WTC11 (cell line): ENCODE measurements around the gene ZBTB18. TPM values are rescaled to one million over a fixed set of nuclear protein-coding genes. Genes with fewer than 3 reads are reported as not detected.

Experiments
- ATAC-seq: fragments of 200-7000 bp; cut with Tn5 transposase; 2 replicates; pipeline ENCODE4 v1.10.0; 2021; ENCODE audit warnings: mild to moderate bottlenecking, moderate library complexity
- CTCF ChIA-PET: fragments of 300-600 bp; sonication (Branson Sonifier 250); formaldehyde crosslinking; loops from one replicate; lab custom pipeline; 2021; ENCODE audit warnings: antibody characterized with exemption; lab: Charles Lee
- POLR2A ChIA-PET: fragments of 350-600 bp; sonication (Branson Sonifier 250); formaldehyde crosslinking; loops from one replicate; lab custom pipeline; 2021; ENCODE audit warnings: antibody characterized with exemption; lab: Charles Lee
- DNase-seq: peaks from one replicate; pipeline ENCODE4 v3.0.0; 2021; ENCODE audit warnings: low spot score
- H3K27ac Mint-ChIP-seq: 2 replicates; pipeline ENCODE4 v1.8.0; 2021; ENCODE audit warnings: mixed read lengths
- H3K27me3 Mint-ChIP-seq: 2 replicates; pipeline ENCODE4 v1.8.0; 2021; ENCODE audit warnings: low read depth, mild to moderate bottlenecking, moderate library complexity, mixed read lengths
- H3K36me3 Mint-ChIP-seq: 2 replicates; pipeline ENCODE4 v1.8.0; 2021; ENCODE audit warnings: mixed read lengths
- H3K4me1 Mint-ChIP-seq: 2 replicates; pipeline ENCODE4 v1.8.0; 2022; ENCODE audit warnings: mixed read lengths
- H3K4me3 Mint-ChIP-seq: 2 replicates; pipeline ENCODE4 v1.8.0; 2021; ENCODE audit warnings: mild to moderate bottlenecking, moderate library complexity, mixed read lengths
- H3K9me3 Mint-ChIP-seq: 2 replicates; pipeline ENCODE4 v1.8.0; 2021; ENCODE audit warnings: mixed read lengths
- AR ChIP-seq: fragments of 250-450 bp; sonication (Bioruptor Pico); IDR thresholded peaks from 2 replicates; pipeline ENCODE4 v1.9.0; 2021; ENCODE audit warnings: mild to moderate bottlenecking
- ATF1 ChIP-seq: sonication (generic); formaldehyde crosslinking; IDR thresholded peaks from 2 replicates; pipeline ENCODE4 v1.8.1; 2023; ENCODE audit warnings: mild to moderate bottlenecking, moderate library complexity, missing genetic modification reagents
- CBFB ChIP-seq: sonication (generic); formaldehyde crosslinking; IDR thresholded peaks from 2 replicates; pipeline ENCODE4 v1.8.1; 2022; ENCODE audit warnings: mild to moderate bottlenecking, low read depth, missing genetic modification reagents
- CDX4 ChIP-seq: fragments of 250-450 bp; sonication (Bioruptor Pico); IDR thresholded peaks from 2 replicates; pipeline ENCODE4 v1.9.0; 2021; ENCODE audit warnings: moderate library complexity, mild to moderate bottlenecking, inconsistent platforms, borderline replicate concordance
- ELF4 ChIP-seq: sonication (generic); formaldehyde crosslinking; IDR thresholded peaks from 2 replicates; pipeline ENCODE4 v1.8.1; 2022; ENCODE audit warnings: low read depth, mild to moderate bottlenecking, moderate library complexity, missing genetic modification reagents
- HMGA2 ChIP-seq: fragments of 250-450 bp; sonication (Bioruptor Pico); IDR thresholded peaks from 2 replicates; pipeline ENCODE4 v1.4.0; 2021; ENCODE audit warnings: mild to moderate bottlenecking, moderate library complexity
- JAZF1 ChIP-seq: fragments of 250-450 bp; sonication (Bioruptor Pico); IDR thresholded peaks from 2 replicates; pipeline ENCODE4 v1.9.0; 2021; ENCODE audit warnings: moderate library complexity, mild to moderate bottlenecking, inconsistent platforms
- PREB ChIP-seq: sonication (generic); formaldehyde crosslinking; IDR thresholded peaks from 2 replicates; pipeline ENCODE4 v1.8.1; 2022; ENCODE audit warnings: mild to moderate bottlenecking, missing genetic modification reagents, moderate library complexity, borderline replicate concordance
- PRRX2 ChIP-seq: fragments of 250-450 bp; sonication (Bioruptor Pico); IDR thresholded peaks from 2 replicates; pipeline ENCODE4 v1.8.0; 2021; ENCODE audit warnings: mild to moderate bottlenecking
- RORB ChIP-seq: fragments of 250-450 bp; sonication (Bioruptor Pico); IDR thresholded peaks from 2 replicates; pipeline ENCODE4 v1.9.0; 2021; ENCODE audit warnings: mild to moderate bottlenecking
- SMAD4 ChIP-seq: sonication (generic); formaldehyde crosslinking; IDR thresholded peaks from 2 replicates; pipeline ENCODE4 v1.8.0; 2022; ENCODE audit warnings: mild to moderate bottlenecking, missing genetic modification reagents
- SOX15 ChIP-seq: fragments of 250-450 bp; sonication (Bioruptor Pico); IDR thresholded peaks from 2 replicates; pipeline ENCODE4 v1.9.0; 2021; ENCODE audit warnings: mild to moderate bottlenecking
- SP1 ChIP-seq: sonication (generic); formaldehyde crosslinking; conservative IDR thresholded peaks from 2 replicates; pipeline ENCODE4 v1.8.1; 2022; ENCODE audit warnings: missing genetic modification reagents
- ZBTB21 ChIP-seq: sonication (generic); formaldehyde crosslinking; IDR thresholded peaks from 2 replicates; pipeline ENCODE4 v1.8.1; 2023; ENCODE audit warnings: mild to moderate bottlenecking, missing genetic modification reagents, borderline replicate concordance
- ZBTB43 ChIP-seq: sonication (generic); formaldehyde crosslinking; IDR thresholded peaks from 2 replicates; pipeline ENCODE4 v1.8.1; 2023; ENCODE audit warnings: mild to moderate bottlenecking, missing genetic modification reagents
- ZNF232 ChIP-seq: sonication (generic); formaldehyde crosslinking; IDR thresholded peaks from 2 replicates; pipeline ENCODE4 v1.8.0; 2022; ENCODE audit warnings: mild to moderate bottlenecking, missing genetic modification reagents
- ZNF317 ChIP-seq: sonication (generic); formaldehyde crosslinking; IDR thresholded peaks from 2 replicates; pipeline ENCODE4 v1.8.1; 2023; ENCODE audit warnings: low read depth, mild to moderate bottlenecking, moderate library complexity, missing genetic modification reagents, borderline replicate concordance
- ZNF396 ChIP-seq: fragments of 250-450 bp; sonication (Bioruptor Pico); IDR thresholded peaks from 2 replicates; pipeline ENCODE4 v1.8.0; 2021; ENCODE audit warnings: mild to moderate bottlenecking, moderate library complexity, borderline replicate concordance
- ZNF416 ChIP-seq: fragments of 250-450 bp; sonication (Bioruptor Pico); IDR thresholded peaks from 2 replicates; pipeline ENCODE4 v1.9.0; 2021; ENCODE audit warnings: mild to moderate bottlenecking, inconsistent platforms
- total RNA-seq: library from RNA; stranded (reverse); gene quantifications from 3 replicates; pipeline ENCODE4 v1.2.3, GENCODE V29; 2021
- TF ChIP-seq, protein P1 (sequence below): fragments of 250-450 bp; sonication (Bioruptor Pico); conservative IDR thresholded peaks from 2 replicates; pipeline ENCODE4 v1.9.0; 2021; ENCODE audit warnings: mild to moderate bottlenecking
- TF ChIP-seq, protein P2 (sequence below): sonication (generic); formaldehyde crosslinking; IDR thresholded peaks from 2 replicates; pipeline ENCODE4 v1.8.0; 2022; ENCODE audit warnings: mild to moderate bottlenecking, missing genetic modification reagents
- TF ChIP-seq, protein P3 (sequence below): sonication (generic); formaldehyde crosslinking; IDR thresholded peaks from 2 replicates; pipeline ENCODE4 v1.8.0; 2022; ENCODE audit warnings: mild to moderate bottlenecking, missing genetic modification reagents
- TF ChIP-seq, protein P4 (sequence below): sonication (generic); formaldehyde crosslinking; IDR thresholded peaks from 2 replicates; pipeline ENCODE4 v1.8.1; 2023; ENCODE audit warnings: mild to moderate bottlenecking, missing genetic modification reagents, moderate library complexity

The ZBTB18 gene
- total RNA-seq, 1 experiment from 2014 or later = 16.0 TPM

DNA sequence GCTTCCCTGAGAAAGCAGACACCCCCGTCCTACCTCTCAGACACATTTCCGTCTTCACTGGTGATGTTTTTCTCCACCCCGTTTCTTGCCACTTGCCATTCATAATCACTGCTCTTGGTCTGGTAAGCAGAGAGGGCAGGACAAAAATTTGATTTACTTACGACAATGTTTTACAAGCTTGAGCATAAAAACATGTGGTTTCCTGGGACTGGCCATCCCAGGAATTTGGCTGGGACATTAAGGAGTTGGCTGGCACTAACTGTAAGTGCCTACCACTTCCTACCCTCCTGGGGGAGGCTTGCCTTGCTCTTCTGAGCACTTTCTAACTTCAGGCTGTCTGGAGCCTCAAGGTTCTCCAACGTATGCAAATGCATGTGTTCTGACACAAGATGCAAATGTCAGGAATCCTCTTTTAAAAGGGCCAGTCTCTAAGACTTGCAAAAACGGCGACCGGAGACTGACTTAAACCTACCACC lies 24.2 kb downstream of the ZBTB18 start:
- H3K27ac Mint-ChIP-seq = peak overlapping the region; percentile 1; the same call in 1 of the 2 replicates
- H3K36me3 Mint-ChIP-seq = no peaks in the 10 kb centered on the region
- peaks cover 36% of the 10 kb centered on the region for H3K4me1 Mint-ChIP-seq
- peaks cover 5% of the 10 kb centered on the region; the same call in 1 of the 2 replicates for H3K27me3 Mint-ChIP-seq
- CTCF ChIA-PET = interaction anchor here (1.2 to 1.3 kb wide), 2 partner anchors 10 to 27 kb away, joined by 3 to 5 read pairs; no protein-coding TSS in a partner anchor
- TF ChIP-seq, protein P1, sequence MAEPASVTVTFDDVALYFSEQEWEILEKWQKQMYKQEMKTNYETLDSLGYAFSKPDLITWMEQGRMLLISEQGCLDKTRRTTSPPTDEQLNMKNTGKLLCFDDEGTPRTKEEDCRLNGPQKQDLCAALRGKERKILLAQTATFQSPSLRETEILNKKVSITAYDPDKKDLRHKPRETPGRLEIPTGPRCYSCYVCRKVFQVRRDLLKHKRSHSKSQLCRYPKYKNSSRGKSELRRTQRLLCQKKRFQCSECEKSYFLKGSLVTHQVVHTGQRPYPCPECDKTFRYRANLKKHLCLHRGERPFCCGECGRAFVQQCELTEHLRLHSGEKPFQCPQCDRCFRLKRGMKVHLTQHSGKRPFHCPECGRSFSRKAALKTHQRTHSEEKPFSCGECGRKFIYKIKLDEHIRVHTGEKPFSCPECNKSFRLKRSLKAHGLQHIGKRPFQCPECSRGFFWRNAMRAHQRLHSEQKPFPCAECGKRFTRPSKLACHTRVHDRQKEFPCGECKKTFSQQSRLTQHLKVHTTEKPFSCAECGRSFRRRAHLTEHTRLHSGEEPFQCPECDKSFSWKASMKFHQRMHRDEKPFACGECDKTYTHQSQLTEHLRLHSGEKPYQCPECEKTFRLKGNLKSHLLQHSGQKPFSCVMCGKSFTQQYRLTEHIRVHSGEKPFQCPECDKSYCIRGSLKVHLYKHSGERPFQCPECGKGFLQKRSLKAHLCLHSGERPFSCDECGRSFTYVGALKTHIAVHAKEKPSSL (CRISPR knock-in tag) = no peak
- no peak for TF ChIP-seq PREB (CRISPR knock-in tag)
- TF ChIP-seq RORB (CRISPR knock-in tag) = no peak
- TF ChIP-seq, protein P2, sequence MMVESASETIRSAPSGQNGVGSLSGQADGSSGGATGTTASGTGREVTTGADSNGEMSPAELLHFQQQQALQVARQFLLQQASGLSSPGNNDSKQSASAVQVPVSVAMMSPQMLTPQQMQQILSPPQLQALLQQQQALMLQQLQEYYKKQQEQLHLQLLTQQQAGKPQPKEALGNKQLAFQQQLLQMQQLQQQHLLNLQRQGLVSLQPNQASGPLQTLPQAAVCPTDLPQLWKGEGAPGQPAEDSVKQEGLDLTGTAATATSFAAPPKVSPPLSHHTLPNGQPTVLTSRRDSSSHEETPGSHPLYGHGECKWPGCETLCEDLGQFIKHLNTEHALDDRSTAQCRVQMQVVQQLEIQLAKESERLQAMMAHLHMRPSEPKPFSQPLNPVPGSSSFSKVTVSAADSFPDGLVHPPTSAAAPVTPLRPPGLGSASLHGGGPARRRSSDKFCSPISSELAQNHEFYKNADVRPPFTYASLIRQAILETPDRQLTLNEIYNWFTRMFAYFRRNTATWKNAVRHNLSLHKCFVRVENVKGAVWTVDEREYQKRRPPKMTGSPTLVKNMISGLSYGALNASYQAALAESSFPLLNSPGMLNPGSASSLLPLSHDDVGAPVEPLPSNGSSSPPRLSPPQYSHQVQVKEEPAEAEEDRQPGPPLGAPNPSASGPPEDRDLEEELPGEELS (CRISPR knock-in tag) = no peak
- TF ChIP-seq ZNF416 (CRISPR knock-in tag) = no peak
- TF ChIP-seq PRRX2 = no peak
- TF ChIP-seq ZBTB43 (CRISPR knock-in tag) = no peak
- no peak for TF ChIP-seq SMAD4
- TF ChIP-seq CDX4 = no peak
- no peak for TF ChIP-seq HMGA2 (CRISPR knock-in tag)
- TF ChIP-seq AR = no peak
- TF ChIP-seq CBFB (CRISPR knock-in tag) = no peak
- TF ChIP-seq ZBTB21 (CRISPR knock-in tag) = no peak
- TF ChIP-seq, all 79 proteins: peak for 0
- ATAC-seq (peak; percentile 80), DNase-seq (no peak)
- Mint-ChIP-seq H3K4me3 (peak overlapping the region; percentile 8; the same call in 1 of the 2 replicates), H3K9me3 (no peaks in the 10 kb centered on the region)
- POLR2A ChIA-PET = no interaction called here

DNA sequence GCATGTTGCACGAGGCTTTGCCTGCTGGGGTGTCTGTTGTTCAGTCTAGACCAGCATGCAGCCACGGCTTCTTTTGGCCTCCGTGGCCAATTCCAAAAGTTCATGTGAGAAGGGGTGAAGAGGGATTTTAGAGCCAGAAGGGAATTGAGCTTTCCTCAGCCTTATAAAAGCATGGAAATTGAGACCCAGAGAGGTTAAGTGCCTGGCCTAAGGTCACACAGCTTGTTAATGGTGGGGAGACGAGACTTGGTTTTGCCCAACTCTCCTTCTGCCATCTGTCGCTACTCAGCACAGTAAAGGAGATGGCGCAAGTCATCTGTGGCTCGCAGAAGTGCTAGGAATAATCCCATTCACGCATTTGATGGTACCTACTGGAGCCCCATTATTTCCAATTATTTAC lies 25.7 kb downstream of the ZBTB18 start:
- Mint-ChIP-seq H3K4me3 (no peak overlapping the region), H3K4me1 (peaks cover 36% of the 10 kb centered on the region), H3K36me3 (no peaks in the 10 kb centered on the region), H3K27ac (no peak overlapping the region), H3K27me3 (peaks cover 5% of the 10 kb centered on the region; the same call in 1 of the 2 replicates), H3K9me3 (no peaks in the 10 kb centered on the region)
- DNase-seq (no peak), ATAC-seq (no peak)
- POLR2A ChIA-PET = no interaction called here
- TF ChIP-seq ATF1 (CRISPR knock-in tag) (no peak), ZNF396 (CRISPR knock-in tag) (no peak), JAZF1 (no peak), SOX15 (CRISPR knock-in tag) (no peak), SP1 (CRISPR knock-in tag) (no peak), ELF4 (CRISPR knock-in tag) (no peak), ZNF317 (CRISPR knock-in tag) (no peak), ZNF232 (no peak)
- TF ChIP-seq, protein P3, sequence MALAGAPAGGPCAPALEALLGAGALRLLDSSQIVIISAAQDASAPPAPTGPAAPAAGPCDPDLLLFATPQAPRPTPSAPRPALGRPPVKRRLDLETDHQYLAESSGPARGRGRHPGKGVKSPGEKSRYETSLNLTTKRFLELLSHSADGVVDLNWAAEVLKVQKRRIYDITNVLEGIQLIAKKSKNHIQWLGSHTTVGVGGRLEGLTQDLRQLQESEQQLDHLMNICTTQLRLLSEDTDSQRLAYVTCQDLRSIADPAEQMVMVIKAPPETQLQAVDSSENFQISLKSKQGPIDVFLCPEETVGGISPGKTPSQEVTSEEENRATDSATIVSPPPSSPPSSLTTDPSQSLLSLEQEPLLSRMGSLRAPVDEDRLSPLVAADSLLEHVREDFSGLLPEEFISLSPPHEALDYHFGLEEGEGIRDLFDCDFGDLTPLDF (CRISPR knock-in tag) = no peak
- TF ChIP-seq, protein P4, sequence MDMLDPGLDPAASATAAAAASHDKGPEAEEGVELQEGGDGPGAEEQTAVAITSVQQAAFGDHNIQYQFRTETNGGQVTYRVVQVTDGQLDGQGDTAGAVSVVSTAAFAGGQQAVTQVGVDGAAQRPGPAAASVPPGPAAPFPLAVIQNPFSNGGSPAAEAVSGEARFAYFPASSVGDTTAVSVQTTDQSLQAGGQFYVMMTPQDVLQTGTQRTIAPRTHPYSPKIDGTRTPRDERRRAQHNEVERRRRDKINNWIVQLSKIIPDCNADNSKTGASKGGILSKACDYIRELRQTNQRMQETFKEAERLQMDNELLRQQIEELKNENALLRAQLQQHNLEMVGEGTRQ = no peak
- CTCF ChIA-PET = no interaction called here
